Superior temporal gyrus (tissue), 1 donor: ENCODE data around the gene TMEM62.
A peak's percentile ranks its signal among the peaks of the same experiment; 100 is the strongest.
"Not testable (repeated sequence)": the region's sequence is repeated elsewhere in the genome, so short reads cannot be mapped to it uniquely, and the experiment has no call there.

Experiments
- DNase-seq: peaks from one replicate; pipeline ENCODE4 v3.0.0-alpha.2; 2016; ENCODE audit errors: extremely low spot score

Gene TMEM62

DNA sequence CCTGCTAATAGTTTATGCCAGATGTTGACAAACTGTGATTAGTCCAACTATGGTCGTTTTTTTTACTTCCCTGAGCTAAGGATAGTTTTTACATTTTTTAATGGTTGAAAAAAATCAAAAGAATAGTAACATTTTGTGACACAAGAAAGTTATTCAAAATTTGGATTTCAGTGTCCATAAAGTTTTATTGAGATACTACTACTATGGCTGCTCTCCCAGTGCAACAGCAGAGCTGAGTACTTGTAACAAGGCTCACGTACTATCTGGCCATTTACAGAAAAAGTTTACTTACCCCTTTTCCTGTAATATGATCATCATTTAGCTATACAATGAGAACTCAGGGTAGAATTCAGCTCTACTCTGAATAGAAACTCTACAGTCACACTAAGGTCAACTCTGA is 11.5 kb upstream of the TMEM62 start:
- DNase-seq = no peak

DNA sequence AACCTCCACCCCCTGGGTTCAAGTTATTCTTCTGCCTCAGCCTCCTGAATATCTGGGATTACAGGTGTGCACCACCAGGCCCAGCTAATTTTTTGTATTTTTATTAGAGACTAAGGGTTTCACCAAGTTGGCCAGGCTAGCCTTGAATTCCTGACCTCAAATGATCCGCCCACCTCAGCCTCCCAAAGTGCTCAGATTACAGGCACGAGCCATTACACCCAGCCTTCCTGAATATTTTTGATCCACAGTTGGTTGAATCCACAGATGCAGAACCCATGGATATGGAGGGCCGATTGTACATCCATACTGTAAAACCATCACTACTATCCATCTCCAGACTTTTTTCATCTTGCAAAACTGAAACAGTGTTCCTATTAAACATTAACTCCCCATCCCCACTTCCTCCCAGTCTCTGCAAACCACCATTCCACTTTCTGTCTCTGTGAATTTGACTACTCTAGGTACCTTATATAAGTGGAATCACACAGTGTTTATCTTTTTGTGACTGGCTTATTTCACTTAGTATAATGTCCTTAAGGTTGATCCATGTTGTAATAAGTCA is 8.2 kb upstream of the TMEM62 start:
- no peak for DNase-seq

DNA sequence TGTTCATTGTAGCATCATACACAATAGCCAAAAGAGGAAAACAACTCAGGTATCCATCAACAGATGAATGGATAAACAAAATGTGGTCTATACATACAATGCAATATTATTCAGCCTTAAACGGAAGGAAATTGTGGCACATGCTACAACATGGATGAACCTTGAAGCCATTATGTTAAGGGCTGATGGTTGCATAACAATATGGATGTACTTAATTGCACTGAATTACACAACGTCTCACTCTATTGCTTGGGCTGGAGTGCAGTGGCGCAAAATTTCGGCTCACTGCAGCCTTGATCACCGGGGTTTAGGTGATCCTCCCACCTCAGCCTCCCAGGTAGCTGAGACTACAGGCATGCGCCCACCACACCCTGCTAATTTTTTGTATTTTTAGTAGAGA is 7.0 kb upstream of the TMEM62 start:
- no peak for DNase-seq

DNA sequence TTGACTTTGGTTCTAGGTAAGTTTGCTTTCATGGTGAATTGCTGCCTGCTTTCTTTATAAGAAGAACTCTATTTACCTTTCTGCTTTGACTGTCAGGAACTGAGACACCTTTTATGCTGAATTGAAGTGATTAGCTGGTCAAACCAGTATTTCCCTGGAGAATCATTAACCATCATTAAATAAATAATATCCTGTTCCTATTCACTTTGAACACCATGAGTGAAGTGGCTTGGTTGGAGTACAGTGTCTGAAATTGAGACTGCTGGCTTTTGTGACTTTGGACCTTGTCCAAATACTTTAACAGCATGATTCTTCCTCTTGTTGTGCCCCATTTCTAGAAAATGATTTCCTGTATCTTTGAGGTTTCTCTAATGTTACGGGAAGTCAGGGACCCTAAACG is 5.6 kb upstream of the TMEM62 start:
- DNase-seq = no peak

DNA sequence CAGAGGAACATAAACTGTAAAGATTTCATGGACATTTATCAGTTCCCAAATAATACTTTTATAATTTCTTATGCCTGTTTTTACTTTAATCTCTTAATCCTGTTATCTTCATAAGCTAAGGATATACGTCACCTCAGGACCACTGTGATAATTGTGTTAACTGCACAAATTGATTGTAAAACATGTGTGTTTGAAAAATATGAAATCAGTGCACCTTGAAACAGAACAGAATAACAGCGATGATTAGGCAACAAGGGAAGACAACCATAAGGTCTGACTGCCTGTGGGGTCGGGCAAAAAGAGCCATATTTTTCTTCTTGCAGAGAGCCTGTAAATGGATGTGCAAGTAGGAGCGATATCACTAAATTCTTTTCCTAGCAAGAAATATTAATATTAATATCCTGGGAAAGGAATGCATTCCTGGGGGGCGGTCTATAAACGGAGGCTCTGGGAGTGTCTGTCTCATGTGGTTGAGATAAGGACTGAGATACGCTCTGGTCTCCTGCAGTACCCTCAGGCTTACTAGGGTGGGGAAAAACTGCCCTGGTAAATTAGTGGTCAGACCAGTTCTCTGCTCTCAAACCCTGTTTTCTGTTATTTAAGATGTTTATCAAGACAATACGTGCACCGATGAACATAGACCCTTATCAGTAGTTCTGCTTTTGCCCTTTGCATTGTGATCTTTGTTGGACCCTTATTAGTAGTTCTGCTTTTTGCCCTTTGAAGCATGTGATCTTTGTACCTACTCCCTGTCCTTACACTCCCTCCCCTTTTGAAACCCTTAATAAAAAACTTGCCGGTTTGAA is 5.0 kb upstream of the TMEM62 start:
- DNase-seq = not testable (repeated sequence)

DNA sequence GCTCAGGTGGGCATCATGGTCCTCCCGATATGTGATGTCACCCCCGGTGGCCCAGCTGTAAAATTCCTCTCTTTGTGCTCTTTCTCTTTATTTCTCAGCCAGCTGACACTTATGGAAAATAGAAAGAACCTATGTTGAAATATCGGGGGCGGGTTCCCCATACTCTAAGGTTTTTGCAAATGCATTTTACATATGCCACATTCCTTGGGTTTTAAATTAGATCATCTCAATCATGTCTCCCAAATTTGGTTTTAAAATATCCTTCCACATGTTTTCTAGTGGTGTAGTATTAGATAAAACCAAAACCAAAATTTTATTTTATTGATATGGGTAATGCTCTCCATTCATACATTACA is 4.4 kb upstream of the TMEM62 start:
- DNase-seq = no peak

DNA sequence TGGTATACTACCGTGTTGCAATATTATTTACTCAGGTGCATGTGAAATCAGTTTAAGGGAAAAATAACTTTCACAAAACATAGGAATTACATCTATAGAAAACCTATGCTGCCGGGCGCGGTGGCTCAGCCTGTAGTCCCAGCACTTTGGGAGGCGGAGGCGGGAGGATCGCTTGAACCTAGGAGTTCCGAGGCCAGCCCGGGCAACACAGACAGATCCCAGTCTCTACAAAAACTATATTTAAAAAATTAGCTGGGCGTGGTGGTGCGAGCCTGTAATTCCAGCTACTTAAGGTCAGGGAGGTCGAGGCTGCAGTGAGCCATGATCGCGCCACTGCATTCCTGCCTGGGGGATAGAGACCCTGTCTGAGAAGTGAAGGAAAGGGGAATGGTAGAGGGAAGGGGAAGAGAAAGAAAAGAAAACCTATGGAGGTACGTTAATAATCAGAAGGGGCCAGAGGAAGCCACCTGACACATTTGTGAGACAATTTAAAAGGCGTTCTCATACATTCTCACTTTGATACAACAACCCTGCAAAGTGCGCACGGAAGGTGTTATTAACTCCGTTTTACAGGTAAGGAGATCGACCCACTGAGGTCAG is 456 bp upstream of the TMEM62 start:
- no peak for DNase-seq

DNA sequence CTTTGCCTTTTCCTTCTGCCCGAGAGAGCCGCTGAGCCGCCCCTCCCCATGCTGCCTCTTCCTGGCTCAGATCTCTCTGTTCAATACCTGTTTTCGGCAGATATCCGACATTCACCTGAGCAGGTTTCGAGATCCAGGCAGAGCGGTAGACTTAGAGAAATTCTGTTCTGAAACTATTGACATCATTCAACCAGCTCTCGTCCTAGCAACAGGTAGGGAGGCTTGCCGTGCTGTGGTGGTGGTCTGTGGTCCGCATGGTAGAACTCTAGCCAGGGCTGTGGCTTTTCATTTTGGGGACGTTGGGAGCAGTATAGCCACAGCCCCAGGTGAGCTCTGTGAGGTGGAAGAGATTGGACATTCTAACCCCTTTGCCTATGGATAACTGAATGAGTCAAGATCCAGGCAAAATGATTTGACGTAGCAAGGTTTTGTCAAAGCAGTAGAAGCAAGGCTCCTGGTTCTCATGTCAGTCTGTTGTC is 810 bp downstream of the TMEM62 start:
- DNase-seq = peak; percentile 28

DNA sequence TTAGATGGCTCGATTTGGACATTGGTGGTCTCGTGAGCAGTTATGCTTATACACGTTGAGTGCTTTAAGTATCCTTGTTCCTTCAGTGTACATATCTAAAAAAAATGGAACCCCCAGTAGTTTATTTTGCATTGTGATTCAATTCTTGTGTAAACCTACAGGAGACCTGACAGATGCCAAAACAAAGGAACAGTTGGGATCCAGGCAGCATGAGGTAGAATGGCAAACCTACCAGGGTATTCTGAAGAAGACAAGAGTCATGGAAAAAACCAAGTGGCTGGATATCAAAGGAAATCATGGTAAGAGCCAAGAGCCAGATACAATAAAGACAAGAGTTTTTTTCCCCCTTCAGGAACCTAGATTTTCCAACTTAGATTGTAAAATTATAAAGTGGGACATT is 2.0 kb downstream of the TMEM62 start:
- no peak for DNase-seq

DNA sequence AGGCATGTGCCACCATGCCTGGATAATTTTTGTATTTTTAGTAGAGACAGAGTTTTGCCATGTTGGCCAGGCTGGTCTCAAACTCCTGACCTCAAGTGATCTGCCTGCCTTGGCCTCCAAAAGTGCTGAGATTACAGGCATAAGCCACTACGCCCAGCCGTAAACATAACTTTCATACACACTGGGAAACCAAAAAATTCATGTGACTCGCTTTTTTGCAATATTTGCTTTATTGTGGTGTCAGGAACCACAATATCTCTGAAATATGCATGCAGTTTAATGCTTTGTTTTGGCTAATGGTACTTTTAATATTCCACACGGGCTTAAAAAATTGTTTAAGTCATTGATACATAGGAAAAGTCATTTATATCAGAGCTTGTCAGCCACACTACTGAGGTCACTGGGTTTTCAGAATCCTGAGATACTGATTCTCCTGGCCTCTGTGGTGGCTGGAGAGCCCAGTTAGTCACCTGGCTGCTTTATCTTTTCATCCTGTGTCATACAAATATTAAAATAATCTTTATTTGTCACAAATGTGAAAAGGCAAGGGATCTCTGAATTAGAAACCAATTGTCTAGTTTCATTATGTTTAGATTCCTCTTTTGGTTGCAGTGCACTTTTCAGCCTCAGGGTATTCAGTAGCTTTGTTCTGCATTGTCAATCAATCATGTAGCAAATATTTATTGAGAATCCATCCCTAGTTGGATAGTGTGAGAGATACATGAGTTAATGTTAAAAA is 10.0 kb downstream of the TMEM62 start:
- DNase-seq = no peak

DNA sequence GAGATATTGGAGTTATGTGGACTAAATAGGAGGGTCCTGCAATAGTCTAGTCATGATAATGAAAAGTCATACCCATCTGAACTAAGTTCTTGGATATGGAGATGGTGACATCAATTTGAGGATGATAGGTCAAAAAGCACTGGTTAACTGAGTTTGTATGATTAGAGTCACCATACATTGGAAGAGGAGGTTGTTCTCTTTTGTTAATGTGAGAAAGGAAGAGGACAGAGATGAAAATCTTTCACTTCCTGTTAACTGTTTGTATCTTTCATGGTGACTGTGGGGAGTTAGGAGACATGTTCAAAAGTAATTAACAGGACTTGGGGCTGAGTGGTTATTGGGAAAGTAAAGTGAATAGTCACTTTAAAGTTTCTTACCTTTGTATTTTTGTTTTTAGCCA is 11.1 kb downstream of the TMEM62 start:
- no peak for DNase-seq

DNA sequence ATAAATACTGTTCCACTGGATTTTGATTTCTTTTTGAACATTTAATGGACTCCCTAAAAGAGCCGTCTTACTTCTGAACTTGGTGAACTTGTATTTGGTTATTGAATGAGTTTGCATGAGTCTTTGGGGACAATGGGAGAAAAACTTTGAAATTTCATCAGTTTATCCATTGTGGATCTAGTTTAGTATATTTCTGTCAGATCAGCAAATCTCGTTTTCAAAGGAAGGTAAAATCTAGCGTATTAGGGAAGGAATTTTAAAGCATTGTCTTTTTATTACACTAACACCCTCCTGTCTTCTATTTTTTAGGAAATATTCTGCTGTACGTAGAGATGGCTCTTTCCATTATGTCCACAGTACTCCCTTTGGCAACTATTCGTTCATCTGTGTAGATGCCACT is 12.8 kb downstream of the TMEM62 start:
- DNase-seq = no peak

DNA sequence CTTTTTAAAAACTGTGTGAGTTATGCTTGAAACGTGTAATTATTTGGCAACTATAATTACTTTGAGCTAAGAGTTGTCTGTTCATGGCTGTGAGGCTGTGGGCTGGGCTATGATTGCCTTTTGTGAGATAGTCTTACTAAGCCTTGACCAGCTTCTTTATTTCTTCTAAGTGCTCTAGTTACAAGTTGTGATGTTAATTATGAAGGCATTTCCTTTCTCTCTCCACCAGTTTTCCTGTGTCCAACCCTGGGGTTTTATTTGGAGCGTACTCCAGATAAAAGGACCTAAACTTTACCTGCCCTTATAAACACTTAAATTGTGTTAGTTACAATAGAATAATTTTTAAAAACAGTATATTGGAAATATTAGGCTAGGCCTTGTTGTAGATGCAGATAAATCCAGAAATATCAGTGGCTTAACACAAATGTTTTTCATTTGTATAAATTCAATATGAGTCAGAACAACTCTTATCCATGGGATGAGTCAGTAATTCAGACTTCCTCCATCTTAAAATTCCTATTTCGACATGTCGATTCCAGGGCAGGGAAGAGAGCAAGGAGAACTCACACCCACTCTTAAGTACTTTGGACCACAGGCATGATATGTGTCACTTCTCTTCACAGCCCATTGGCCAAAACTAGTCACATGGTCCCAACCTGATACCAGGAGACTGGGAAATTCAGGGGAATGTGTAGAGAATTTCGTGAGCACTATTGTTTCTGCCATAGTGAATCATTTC is 17.0 kb downstream of the TMEM62 start:
- no peak for DNase-seq

DNA sequence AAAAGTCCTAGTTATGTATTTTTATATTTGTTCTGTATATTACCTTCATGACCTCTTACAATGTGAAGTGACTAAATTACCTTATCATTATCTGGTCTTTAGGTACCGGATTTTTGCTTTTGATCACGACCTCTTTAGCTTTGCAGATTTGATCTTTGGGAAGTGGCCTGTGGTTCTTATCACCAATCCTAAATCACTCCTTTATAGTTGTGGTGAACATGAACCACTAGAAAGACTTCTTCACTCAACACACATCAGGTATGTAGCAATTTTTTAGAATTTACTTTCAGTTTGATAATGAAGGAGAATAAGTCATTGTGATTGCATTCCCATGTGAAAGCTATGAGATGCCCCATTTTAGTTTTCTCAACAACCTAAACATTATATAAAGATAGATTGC is 18.3 kb downstream of the TMEM62 start:
- DNase-seq = no peak

DNA sequence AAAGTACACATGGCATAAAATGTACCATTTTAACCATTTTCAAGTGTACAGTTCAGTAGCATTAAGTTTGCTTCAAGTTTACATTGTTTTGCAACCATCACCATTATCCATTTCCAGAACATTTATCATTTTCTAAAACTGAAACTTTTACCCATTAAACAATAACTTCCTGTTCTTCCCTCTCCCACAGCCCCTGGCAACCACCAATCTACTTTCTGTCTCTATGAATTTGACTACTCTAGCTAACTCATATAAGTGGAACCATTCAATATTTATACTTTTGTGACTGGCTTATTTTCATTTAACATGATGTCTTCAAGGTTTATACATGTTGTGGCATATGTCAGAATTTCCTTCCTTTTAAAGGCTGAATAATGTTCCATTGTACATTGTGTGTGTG is 19.9 kb downstream of the TMEM62 start:
- no peak for DNase-seq

DNA sequence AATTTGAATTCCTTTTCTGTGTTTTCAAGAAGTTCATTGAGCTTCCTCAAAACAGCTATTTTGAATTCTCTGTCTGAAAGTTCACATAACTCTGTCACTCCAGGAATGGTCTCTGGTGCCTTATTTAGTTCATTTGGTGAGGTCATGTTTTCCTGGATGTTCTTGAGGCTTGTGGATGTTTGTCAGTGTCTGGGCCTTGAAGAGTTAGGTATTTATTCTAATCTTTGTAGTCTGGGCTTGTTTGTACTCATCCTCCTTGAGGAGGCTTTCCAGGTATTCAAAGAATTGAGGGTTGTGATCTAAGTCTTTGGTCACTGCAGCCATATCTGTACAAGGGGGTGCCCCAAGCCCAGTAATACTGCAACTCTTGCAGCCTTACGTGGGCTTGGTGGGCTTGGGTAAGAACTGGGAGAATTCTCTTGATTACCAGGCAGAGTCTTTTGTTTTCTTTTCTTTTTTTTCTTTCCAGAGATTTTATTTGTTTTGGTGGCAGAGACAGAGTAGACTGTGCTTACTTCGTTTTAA is 32.5 kb downstream of the TMEM62 start:
- no peak for DNase-seq

DNA sequence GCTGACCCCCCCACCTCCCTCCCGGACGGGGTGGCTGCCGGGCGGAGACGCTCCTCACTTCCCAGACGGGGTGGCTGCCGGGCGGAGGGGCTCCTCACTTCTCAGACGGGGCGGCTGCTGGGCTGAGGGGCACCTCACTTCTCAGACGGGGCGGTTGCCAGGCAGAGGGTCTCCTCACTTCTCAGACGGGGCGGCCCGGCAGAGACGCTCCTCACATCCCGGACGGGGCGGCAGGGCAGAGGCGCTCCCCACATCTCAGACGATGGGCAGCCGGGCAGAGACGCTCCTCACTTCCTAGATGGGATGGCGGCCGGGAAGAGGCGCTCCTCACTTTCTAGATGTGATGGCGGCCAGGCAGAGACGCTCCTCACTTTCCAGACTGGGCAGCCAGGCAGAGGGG is 33.9 kb downstream of the TMEM62 start:
- not testable (repeated sequence) for DNase-seq

DNA sequence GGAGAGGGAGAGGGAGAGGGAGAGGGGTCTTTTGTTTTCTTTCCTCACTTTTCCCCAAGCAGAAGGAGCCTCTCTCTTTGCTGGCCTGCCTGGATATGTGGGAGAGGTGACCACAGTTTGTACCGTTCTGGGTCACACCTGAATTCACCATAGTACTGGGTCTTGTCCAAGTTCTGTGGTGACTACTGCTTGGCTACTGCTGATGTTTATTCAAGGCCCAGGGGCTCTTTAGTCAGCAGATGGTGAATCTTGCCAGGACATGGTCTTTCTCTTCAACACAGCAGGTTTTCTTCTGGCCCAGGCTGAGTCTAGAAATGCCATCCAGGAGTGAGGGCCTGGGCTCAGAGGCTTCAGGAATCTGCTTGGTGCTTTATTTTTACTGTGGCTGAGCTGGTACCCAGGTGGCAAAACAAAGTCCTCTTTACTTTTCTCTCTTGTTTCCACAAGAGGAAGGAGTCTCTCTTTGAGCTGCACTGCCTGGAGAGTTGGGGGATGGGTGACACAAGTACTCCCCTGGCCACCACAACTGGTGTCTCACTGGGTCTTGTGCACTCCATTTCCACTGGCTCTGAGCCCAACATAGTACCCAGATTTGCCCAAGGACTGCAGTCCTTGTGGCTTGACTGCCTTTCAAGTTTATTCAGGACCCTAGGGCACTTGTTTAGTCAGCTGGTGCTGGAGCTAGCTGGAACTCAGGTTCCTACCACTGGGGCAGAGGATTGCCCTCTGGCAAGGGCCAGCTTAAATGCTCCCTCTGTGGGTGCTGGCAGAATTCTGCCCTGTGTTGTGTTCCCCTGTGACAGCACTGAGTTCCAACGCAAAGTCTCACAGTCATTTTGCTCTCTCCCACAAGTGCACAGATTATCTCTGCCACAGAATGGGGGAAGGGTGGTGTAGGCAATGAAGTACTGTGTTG is 35.1 kb downstream of the TMEM62 start:
- DNase-seq = no peak

DNA sequence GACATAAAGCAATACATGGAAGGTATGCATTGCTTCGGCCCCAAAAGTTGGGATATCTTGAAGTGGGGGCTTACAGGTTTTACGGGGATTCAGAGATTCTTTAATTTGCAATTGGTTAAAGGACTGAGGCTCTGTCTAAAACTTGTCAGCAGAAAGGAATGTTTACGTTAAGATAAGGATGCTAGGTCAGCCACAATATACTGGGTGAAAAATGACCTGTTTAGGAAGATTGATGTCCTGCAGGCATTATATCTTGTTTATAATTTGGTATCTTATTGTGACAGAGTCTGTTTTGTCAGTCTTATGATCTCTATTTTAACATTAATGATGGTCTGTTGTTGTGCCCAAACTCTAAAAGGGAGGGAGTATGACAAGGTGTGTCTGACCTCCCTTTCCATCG is 36.5 kb downstream of the TMEM62 start:
- no peak for DNase-seq

DNA sequence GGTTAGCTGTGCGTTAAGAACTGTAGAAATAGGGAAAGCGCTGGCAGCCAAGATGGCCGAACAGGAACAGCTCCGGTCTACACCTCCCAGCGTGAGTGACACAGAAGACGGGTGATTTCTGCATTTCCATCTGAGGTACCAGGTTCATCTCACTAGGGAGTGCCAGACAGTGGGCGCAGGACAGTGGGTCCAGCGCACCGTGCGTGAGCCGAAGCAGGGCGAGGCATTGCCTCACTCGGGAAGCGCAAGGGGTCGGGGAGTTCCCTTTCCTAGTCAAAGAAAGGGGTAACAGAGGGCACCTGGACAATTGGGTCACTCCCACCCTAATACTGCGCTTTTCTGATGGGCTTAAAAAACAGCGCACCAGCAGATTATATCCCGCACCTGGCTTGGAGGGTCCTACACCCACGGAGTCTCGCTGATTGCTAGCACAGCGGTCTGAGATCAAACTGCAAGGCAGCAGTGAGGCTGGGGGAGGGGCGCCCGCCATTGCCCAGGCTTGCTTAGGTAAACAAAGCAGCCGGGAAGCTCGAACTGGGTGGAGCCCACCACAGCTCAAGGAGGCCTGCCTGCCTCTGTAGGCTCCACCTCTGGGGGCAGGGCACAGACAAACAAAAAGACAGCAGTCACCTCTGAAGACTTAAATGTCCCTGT is 42.4 kb downstream of the TMEM62 start:
- DNase-seq = not testable (repeated sequence)
